SK-N-SH (cell line): ENCODE results near the gene S100A16. TPM values are rescaled to one million over a fixed set of nuclear protein-coding genes. Genes with fewer than 3 reads are reported as not detected.
A peak's percentile ranks its signal among the peaks of the same experiment; 100 is the strongest.

ENCODE experiments used
- CTCF ChIA-PET: fragments of 300-600, 350-600 bp; formaldehyde crosslinking; extraction: SDS; loops from one replicate; lab custom pipeline; 2021; lab: Yijun Ruan, JAX
- POLR2A ChIA-PET: fragments of 350-600 bp; sonication (Branson Sonifier 250); formaldehyde crosslinking; extraction: SDS; loops from one replicate; lab custom pipeline; 2020; ENCODE audit warnings: antibody characterized with exemption, inconsistent platforms; lab: Yijun Ruan, JAX
- DNase-seq: peaks from one replicate; pipeline ENCODE4 v3.0.0; 2012
- H2AFZ ChIP-seq: fragments of 200-600 bp; sonication (generic); 2 replicates; pipeline ENCODE4 v1.8.1; 2016; ENCODE audit warnings: antibody characterized with exemption, mild to moderate bottlenecking, low read depth
- H3F3A ChIP-seq: fragments of 200-600 bp; sonication (generic); replicated peaks from 2 replicates; pipeline ENCODE3; 2016; ENCODE audit warnings: antibody characterized with exemption, mild to moderate bottlenecking; ENCODE audit not compliant: insufficient read depth
- H3K27ac ChIP-seq, 2 experiments: fragments of 200-500 bp in 1 of 2; fragments of 200-600 bp in 1 of 2; sonication (Bioruptor generic) in 1 of 2; sonication (generic), shearing (Covaris generic) in 1 of 2; 2 replicates each; pipeline versions ENCODE4 v1.5.1 to v1.6.1; 2014 to 2016; ENCODE audit warnings: low read depth in 2 of 2, inconsistent platforms in 1 of 2, low read length in 1 of 2, mild to moderate bottlenecking in 1 of 2, mixed read lengths in 1 of 2
- H3K27me3 ChIP-seq: fragments of 200-600 bp; sonication (generic), shearing (Covaris generic); 2 replicates; pipeline ENCODE4 v1.6.1; 2016; ENCODE audit warnings: mixed run types; ENCODE audit not compliant: insufficient read depth
- H3K36me3 ChIP-seq, 2 experiments: fragments of 200-500 bp in 1 of 2; fragments of 200-600 bp in 1 of 2; sonication (Bioruptor generic) in 1 of 2; sonication (generic) in 1 of 2; replicated peaks in 1 of 2; 2 replicates each; pipeline versions ENCODE3 to v1.5.1; 2014 to 2016; ENCODE audit warnings: low read length in 1 of 2, mild to moderate bottlenecking in 1 of 2; ENCODE audit not compliant: insufficient read depth in 2 of 2, control insufficient read depth in 1 of 2
- H3K4me1 ChIP-seq, 2 experiments: fragments of 200-500 bp in 1 of 2; fragments of 200-600 bp in 1 of 2; sonication (Bioruptor generic) in 1 of 2; sonication (generic), shearing (Covaris generic) in 1 of 2; 2 replicates each; pipeline versions ENCODE4 v1.5.1 to v1.6.1; 2014 to 2016; ENCODE audit warnings: low read depth in 1 of 2, low read length in 1 of 2, mixed run types in 1 of 2; ENCODE audit not compliant: insufficient read depth in 2 of 2, control insufficient read depth in 1 of 2
- H3K4me2 ChIP-seq: fragments of 200-600 bp; sonication (generic), shearing (Covaris generic); 2 replicates; pipeline ENCODE4 v1.6.1; 2017; ENCODE audit warnings: mixed run types
- H3K4me3 ChIP-seq, 2 experiments: fragments of 200-500 bp in 1 of 2; fragments of 200-600 bp in 1 of 2; sonication (Bioruptor generic) in 1 of 2; sonication (generic), shearing (Covaris generic) in 1 of 2; 2 replicates each; pipeline versions ENCODE4 v1.5.1 to v1.8.1; 2014 to 2016; ENCODE audit warnings: low read depth in 2 of 2, inconsistent platforms in 1 of 2, low read length in 1 of 2, mild to moderate bottlenecking in 1 of 2, mixed read lengths in 1 of 2, moderate library complexity in 1 of 2
- H3K79me2 ChIP-seq: fragments of 200-600 bp; sonication (generic); 2 replicates; pipeline ENCODE4 v1.8.1; 2017; ENCODE audit warnings: mild to moderate bottlenecking; ENCODE audit not compliant: insufficient read depth
- H3K9ac ChIP-seq: fragments of 200-600 bp; sonication (generic); 2 replicates; pipeline ENCODE4 v1.6.1; 2017; ENCODE audit warnings: mixed run types
- H3K9me2 ChIP-seq: fragments of 200-600 bp; sonication (generic); 2 replicates; pipeline ENCODE4 v1.6.1; 2017; ENCODE audit warnings: mixed run types
- H3K9me3 ChIP-seq: fragments of 200-600 bp; sonication (generic); 2 replicates; pipeline ENCODE4 v1.6.1; 2017; ENCODE audit warnings: mixed run types, mild to moderate bottlenecking, moderate library complexity
- H4K20me1 ChIP-seq: fragments of 200-600 bp; sonication (generic); 2 replicates; pipeline ENCODE4 v1.6.1; 2017; ENCODE audit warnings: mild to moderate bottlenecking, mixed run types; ENCODE audit not compliant: insufficient read depth
- CHD2 ChIP-seq: fragments of 150-350 bp; IDR thresholded peaks from 2 replicates; pipeline ENCODE4 v1.6.1; 2018; ENCODE audit warnings: low read length; ENCODE audit not compliant: partially characterized antibody
- CTCF ChIP-seq: fragments of 200-600 bp; sonication (generic); IDR thresholded peaks from 2 replicates; pipeline ENCODE4 v1.6.1; 2017; ENCODE audit warnings: antibody characterized with exemption, mild to moderate bottlenecking, moderate library complexity
- MXI1 ChIP-seq: IDR thresholded peaks from 2 replicates; pipeline ENCODE4 v1.6.1; 2012; ENCODE audit warnings: mild to moderate bottlenecking, low read depth, low read length, improper control_type of control experiment
- RAD21 ChIP-seq: IDR thresholded peaks from 2 replicates; pipeline ENCODE4 v1.6.1; 2012; ENCODE audit warnings: mild to moderate bottlenecking, low read length
- TEAD4 ChIP-seq: IDR thresholded peaks from 2 replicates; pipeline ENCODE4 v1.4.0; 2012; ENCODE audit warnings: mild to moderate bottlenecking, borderline replicate concordance; ENCODE audit not compliant: insufficient read depth
- WGBS: methylation state at CpG from one replicate; pipeline ENCODE4 v1.1.6; 2017; ENCODE audit warnings: low lambda C conversion rate; 5-methylcytosine and 5-hydroxymethylcytosine counted together
- polyA plus RNA-seq, 3 experiments: library from polyadenylated mRNA; depleted of rRNA; stranded (reverse); fragments of >200 nt; gene quantifications; 2 replicates each; pipeline ENCODE4 v1.2.3, GENCODE V29; 2012
- TF ChIP-seq, protein P1 (sequence below): IDR thresholded peaks from 2 replicates; pipeline ENCODE4 v1.6.1; 2012; ENCODE audit warnings: mild to moderate bottlenecking, low read depth, low read length, moderate library complexity

The S100A16 gene
- polyA plus RNA-seq, 1 of the 3 experiments (the other 2 are of a cell fraction), result 512 TPM

GRCh38 chr1:153627715-153628626 lies 15.0 kb upstream of the S100A16 start, which contains the start of gene S100A1 (continued):
- TF ChIP-seq, protein P1, sequence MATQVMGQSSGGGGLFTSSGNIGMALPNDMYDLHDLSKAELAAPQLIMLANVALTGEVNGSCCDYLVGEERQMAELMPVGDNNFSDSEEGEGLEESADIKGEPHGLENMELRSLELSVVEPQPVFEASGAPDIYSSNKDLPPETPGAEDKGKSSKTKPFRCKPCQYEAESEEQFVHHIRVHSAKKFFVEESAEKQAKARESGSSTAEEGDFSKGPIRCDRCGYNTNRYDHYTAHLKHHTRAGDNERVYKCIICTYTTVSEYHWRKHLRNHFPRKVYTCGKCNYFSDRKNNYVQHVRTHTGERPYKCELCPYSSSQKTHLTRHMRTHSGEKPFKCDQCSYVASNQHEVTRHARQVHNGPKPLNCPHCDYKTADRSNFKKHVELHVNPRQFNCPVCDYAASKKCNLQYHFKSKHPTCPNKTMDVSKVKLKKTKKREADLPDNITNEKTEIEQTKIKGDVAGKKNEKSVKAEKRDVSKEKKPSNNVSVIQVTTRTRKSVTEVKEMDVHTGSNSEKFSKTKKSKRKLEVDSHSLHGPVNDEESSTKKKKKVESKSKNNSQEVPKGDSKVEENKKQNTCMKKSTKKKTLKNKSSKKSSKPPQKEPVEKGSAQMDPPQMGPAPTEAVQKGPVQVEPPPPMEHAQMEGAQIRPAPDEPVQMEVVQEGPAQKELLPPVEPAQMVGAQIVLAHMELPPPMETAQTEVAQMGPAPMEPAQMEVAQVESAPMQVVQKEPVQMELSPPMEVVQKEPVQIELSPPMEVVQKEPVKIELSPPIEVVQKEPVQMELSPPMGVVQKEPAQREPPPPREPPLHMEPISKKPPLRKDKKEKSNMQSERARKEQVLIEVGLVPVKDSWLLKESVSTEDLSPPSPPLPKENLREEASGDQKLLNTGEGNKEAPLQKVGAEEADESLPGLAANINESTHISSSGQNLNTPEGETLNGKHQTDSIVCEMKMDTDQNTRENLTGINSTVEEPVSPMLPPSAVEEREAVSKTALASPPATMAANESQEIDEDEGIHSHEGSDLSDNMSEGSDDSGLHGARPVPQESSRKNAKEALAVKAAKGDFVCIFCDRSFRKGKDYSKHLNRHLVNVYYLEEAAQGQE, result no peak
- no peak for TF ChIP-seq RAD21
- TF ChIP-seq CHD2, result no peak
- no peak for TF ChIP-seq MXI1
- no peak for TF ChIP-seq TEAD4

GRCh38 chr1:153626904-153627714 lies 14.2 kb upstream of the S100A16 start, which contains the start of gene S100A13:
S100A13 (minus strand) TSS chr1:153627505; CDS start chr1:153626472, 1,033 bp downstream.
- no peak within 1 kb of the TSS for H3K9ac ChIP-seq

More at GRCh38 chr1:153626904-153627714, 14.2 kb upstream of the S100A16 start, which contains the start of gene S100A13:
- Histone ChIP-seq H3K36me3 (no peaks in the 10 kb centered on the region), H3K27me3 (no peaks in the 10 kb centered on the region), H3F3A (peaks cover 8% of the 10 kb centered on the region), H2AFZ (no peak within 1 kb of the TSS), H4K20me1 (no peaks in the 10 kb centered on the region), H3K4me1 (peaks cover 10 to 11% of the 10 kb centered on the region in 2 experiments; a peak in 2 of 4 replicates), H3K9me2 (no peaks in the 10 kb centered on the region), H3K4me3 (peak within 1 kb of the TSS in 1 of 2 experiments; percentile 43; a peak in 1 of 4 replicates), H3K9me3 (no peaks in the 10 kb centered on the region), H3K79me2 (no peaks in the 10 kb centered on the region), H3K4me2 (no peak within 1 kb of the TSS), H3K27ac (no peak within 1 kb of the TSS)
- ChIA-PET CTCF (interaction anchor here (1.2 to 8.3 kb wide), 3 partner anchors 11 to 116 kb away, joined by 6 to 62 read pairs (median 13); partner anchors contain the start of genes S100A14 and S100A16), POLR2A (interaction anchor here (0.8 kb wide), 1 partner anchor 130 kb away, joined by 3 read pairs; no protein-coding TSS in a partner anchor)
- DNase-seq, result no peak
- TF ChIP-seq CTCF (peak; percentile 40; the same call in 1 of the 2 replicates), RAD21 (no peak)
- WGBS, result 68% methylated on average over 26 of the region's 28 CpGs
